D721Med (cell line): ENCODE results near the gene TNK2.

Experiments
- DNase-seq: peaks from one replicate; pipeline ENCODE4 v3.0.0; 2011; ENCODE audit warnings: low spot score; ENCODE audit not compliant: insufficient read length
- FAIRE-seq: peaks from 2 replicates; lab custom pipeline; 2011; peaks lifted over from hg19 to GRCh38; lab: Jason Lieb, UNC
- TF ChIP-seq, protein P1 (sequence below): IDR thresholded peaks from 2 replicates; pipeline ENCODE4 v1.5.1; 2012; ENCODE audit warnings: mild to moderate bottlenecking, control low read depth; ENCODE audit not compliant: insufficient read depth; ENCODE audit errors: missing control alignments

The TNK2 gene

GRCh38 chr3:195932418-195933043 lies 24.2 kb upstream of the TNK2 start:
- FAIRE-seq (no peak), DNase-seq (no peak)
- TF ChIP-seq, protein P1, sequence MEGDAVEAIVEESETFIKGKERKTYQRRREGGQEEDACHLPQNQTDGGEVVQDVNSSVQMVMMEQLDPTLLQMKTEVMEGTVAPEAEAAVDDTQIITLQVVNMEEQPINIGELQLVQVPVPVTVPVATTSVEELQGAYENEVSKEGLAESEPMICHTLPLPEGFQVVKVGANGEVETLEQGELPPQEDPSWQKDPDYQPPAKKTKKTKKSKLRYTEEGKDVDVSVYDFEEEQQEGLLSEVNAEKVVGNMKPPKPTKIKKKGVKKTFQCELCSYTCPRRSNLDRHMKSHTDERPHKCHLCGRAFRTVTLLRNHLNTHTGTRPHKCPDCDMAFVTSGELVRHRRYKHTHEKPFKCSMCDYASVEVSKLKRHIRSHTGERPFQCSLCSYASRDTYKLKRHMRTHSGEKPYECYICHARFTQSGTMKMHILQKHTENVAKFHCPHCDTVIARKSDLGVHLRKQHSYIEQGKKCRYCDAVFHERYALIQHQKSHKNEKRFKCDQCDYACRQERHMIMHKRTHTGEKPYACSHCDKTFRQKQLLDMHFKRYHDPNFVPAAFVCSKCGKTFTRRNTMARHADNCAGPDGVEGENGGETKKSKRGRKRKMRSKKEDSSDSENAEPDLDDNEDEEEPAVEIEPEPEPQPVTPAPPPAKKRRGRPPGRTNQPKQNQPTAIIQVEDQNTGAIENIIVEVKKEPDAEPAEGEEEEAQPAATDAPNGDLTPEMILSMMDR, result no peak

DNA sequence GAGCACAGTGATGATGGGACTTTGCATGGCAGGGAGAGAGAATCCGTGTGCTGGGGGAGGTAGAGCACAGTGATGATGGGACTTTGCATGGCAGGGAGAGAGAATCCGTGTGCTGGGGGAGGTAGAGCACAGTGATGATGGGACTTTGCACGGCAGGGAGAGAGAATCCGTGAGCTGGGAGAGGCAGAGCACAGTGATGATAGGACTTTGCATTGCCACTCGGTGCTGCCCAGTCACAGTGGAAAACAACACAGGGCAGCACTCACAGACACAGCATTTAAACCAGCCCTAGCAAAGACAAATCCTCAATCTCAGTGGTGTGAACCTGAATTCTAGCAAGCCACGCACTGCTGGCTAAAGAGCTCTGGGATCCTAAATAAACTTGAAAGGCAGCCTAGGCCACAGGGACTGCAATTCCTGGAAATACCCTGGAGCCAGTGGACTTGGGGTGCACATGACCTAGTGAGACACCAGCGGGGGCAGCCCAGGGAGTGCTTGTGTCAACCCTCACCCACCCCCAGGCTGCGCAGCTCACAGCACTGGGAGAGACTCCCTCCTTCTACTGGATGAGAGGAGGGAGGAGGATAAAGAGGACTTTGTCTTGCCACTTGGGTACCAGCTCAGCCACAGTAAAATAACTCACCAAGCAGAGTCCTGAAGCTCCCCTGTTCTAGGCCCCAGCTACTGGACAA lies 23.4 kb upstream of the TNK2 start:
- DNase-seq, result no peak
- TF ChIP-seq, protein P1, result no peak
- no peak for FAIRE-seq

GRCh38 chr3:195929452-195929851 lies 21.1 kb upstream of the TNK2 start:
- no peak for DNase-seq
- TF ChIP-seq, protein P1, result no peak
- no peak for FAIRE-seq

- no peak for DNase-seq
- TF ChIP-seq, protein P1, result no peak
- FAIRE-seq, result no peak
These were observed 13.0 kb upstream of the TNK2 start for GRCh38 chr3:195921334-195921791.

- no peak for FAIRE-seq
These were observed 9.8 kb upstream of the TNK2 start for GRCh38 chr3:195918176-195918575.

GRCh38 chr3:195916991-195917390 lies 8.6 kb upstream of the TNK2 start:
- FAIRE-seq (no peak), DNase-seq (no peak)
- TF ChIP-seq, protein P1, result no peak

More at GRCh38 chr3:195918176-195918575, 9.8 kb upstream of the TNK2 start:
- no peak for DNase-seq
- TF ChIP-seq, protein P1, result no peak

- TF ChIP-seq, protein P1, result no peak
- no peak for DNase-seq
- no peak for FAIRE-seq
These were observed 7.9 kb upstream of the TNK2 start for GRCh38 chr3:195916291-195916690.
